Calu3 (cell line): ENCODE results near the gene PTPRN2. TPM values are rescaled to one million over a fixed set of nuclear protein-coding genes. Genes with fewer than 3 reads are reported as not detected.

Experiments used
- BruUV-seq: library from RNA; stranded (reverse); fragments of 400-500 nt; replicated peaks from 2 replicates; lab custom pipeline; 2021; lab: Mats Ljungman, UMichigan
- CTCF ChIA-PET: fragments of 300-600 bp; sonication (Branson Sonifier 250); formaldehyde crosslinking; loops from one replicate; lab custom pipeline; 2022; ENCODE audit warnings: antibody characterized with exemption; lab: Charles Lee
- DNase-seq: peaks from one replicate; pipeline ENCODE4 v3.0.0; 2022
- H3K27ac Mint-ChIP-seq: one replicate; pipeline ENCODE4 v1.8.0; 2022; ENCODE audit warnings: mixed read lengths; ENCODE audit not compliant: unreplicated experiment
- H3K27me3 Mint-ChIP-seq: one replicate; pipeline ENCODE4 v1.8.0; 2022; ENCODE audit warnings: mixed read lengths; ENCODE audit not compliant: unreplicated experiment
- H3K36me3 Mint-ChIP-seq: one replicate; pipeline ENCODE4 v1.8.0; 2022; ENCODE audit warnings: mild to moderate bottlenecking, moderate library complexity, mixed read lengths; ENCODE audit not compliant: insufficient read depth, unreplicated experiment
- H3K4me1 Mint-ChIP-seq: one replicate; pipeline ENCODE4 v1.8.0; 2022; ENCODE audit warnings: mild to moderate bottlenecking, low read depth, mixed read lengths; ENCODE audit not compliant: unreplicated experiment
- H3K4me3 Mint-ChIP-seq: one replicate; pipeline ENCODE4 v1.8.0; 2022; ENCODE audit warnings: mild to moderate bottlenecking, low read depth, moderate library complexity, mixed read lengths; ENCODE audit not compliant: unreplicated experiment
- H3K9me3 Mint-ChIP-seq: one replicate; pipeline ENCODE4 v1.8.0; 2022; ENCODE audit warnings: low read depth, mixed read lengths; ENCODE audit not compliant: unreplicated experiment
- CTCF ChIP-seq: fragments of 200-600 bp; IDR thresholded peaks from one replicate; pipeline ENCODE4 v1.8.0; 2022; ENCODE audit warnings: antibody characterized with exemption; ENCODE audit not compliant: unreplicated experiment
- intact Hi-C: fragments of 100-400 bp; cut with micrococcal nuclease; formaldehyde crosslinking; loops from one replicate; pipeline ENCODE4 v1.10.0; 2022; ENCODE audit not compliant: unreplicated experiment
- total RNA-seq: library from RNA; stranded (reverse); gene quantifications from 2 replicates; pipeline ENCODE4 v1.2.3, GENCODE V29; 2022

Gene PTPRN2
- total RNA-seq, 1 experiment from 2014 or later: 2.0 TPM

GRCh38 chr7:157597562-157597961 is 990.1 kb downstream of the PTPRN2 start:
- Mint-ChIP-seq H3K27me3 (no peaks in the 10 kb centered on the region), H3K9me3 (peaks cover under 1% of the 10 kb centered on the region), H3K4me1 (no peaks in the 10 kb centered on the region), H3K4me3 (no peak overlapping the region), H3K36me3 (no peaks in the 10 kb centered on the region), H3K27ac (no peak overlapping the region)
- BruUV-seq: no TSS peak
- no peak for TF ChIP-seq CTCF
- intact Hi-C loops: no loop called here
- no peak for DNase-seq
- CTCF ChIA-PET: no interaction called here

DNA sequence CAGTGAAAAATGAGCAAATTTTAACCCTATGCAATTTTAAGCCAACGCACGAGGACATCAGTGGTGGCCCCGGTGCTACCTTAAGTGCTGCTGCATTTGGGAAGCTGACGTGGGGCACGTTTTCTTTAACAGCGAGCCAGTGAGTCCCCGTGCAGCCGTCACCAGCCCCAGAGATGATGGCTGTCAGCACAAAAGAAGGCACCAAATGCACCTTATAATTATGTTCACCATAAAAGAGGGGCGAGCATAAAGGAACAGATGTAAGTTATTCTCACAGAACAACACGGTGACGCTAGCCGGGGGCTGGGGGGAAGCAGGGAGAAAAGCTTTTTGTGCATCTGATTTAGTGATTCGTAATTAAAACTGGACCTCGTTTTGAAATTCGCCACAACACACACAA is 990.7 kb downstream of the PTPRN2 start:
- H3K9me3 Mint-ChIP-seq: peaks cover 6% of the 10 kb centered on the region
- no peak for DNase-seq
- BruUV-seq: no TSS peak
- no peaks in the 10 kb centered on the region for H3K4me1 Mint-ChIP-seq
- no peak overlapping the region for H3K4me3 Mint-ChIP-seq
- CTCF ChIA-PET: no interaction called here
- H3K27me3 Mint-ChIP-seq: no peaks in the 10 kb centered on the region
- H3K36me3 Mint-ChIP-seq: no peaks in the 10 kb centered on the region
- no peak overlapping the region for H3K27ac Mint-ChIP-seq
- intact Hi-C loops: no loop called here
- no peak for TF ChIP-seq CTCF

DNA sequence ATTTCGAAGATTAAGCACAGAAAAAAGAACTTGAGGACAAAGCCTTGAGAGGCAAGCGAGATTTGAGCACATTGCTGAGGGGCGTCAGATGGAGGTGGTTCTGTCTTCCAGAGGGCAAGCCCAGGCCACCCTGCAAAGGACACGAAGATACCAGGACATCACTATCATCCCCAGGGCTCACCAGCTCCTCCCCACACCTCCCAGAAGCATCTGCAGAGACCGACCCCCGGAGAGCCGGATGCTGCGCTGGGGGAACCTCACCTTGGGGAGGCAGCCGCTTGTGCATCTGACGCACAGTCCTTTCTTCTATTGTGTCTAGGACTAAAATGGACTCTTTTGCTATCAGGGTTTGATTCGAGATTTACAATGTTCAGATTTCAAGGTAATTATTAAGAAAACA is 991.2 kb downstream of the PTPRN2 start:
- intact Hi-C loops: no loop called here
- Mint-ChIP-seq H3K27me3 (no peaks in the 10 kb centered on the region), H3K4me3 (no peak overlapping the region), H3K27ac (no peak overlapping the region), H3K36me3 (no peaks in the 10 kb centered on the region), H3K4me1 (no peaks in the 10 kb centered on the region), H3K9me3 (peaks cover 6% of the 10 kb centered on the region)
- TF ChIP-seq CTCF: no peak
- no peak for DNase-seq
- no TSS peak for BruUV-seq
- CTCF ChIA-PET: no interaction called here

- intact Hi-C loops: no loop called here
- CTCF ChIA-PET: no interaction called here
Observed at GRCh38 chr7:157596026-157596425, 991.6 kb downstream of the PTPRN2 start.

More at GRCh38 chr7:157596026-157596425, 991.6 kb downstream of the PTPRN2 start:
- no TSS peak for BruUV-seq
- Mint-ChIP-seq H3K9me3 (peaks cover 6% of the 10 kb centered on the region), H3K27me3 (no peaks in the 10 kb centered on the region), H3K4me1 (no peaks in the 10 kb centered on the region), H3K27ac (no peak overlapping the region), H3K36me3 (no peaks in the 10 kb centered on the region), H3K4me3 (no peak overlapping the region)
- no peak for DNase-seq
- no peak for TF ChIP-seq CTCF
